RWPE1 (cell line): ENCODE results near the gene PPHLN1.
"Not testable (repeated sequence)": the region's sequence is repeated elsewhere in the genome, so short reads cannot be mapped to it uniquely, and the experiment has no call there.

Experiments used
- CTCF ChIA-PET: fragments of 350-600 bp; sonication (Branson Sonifier 250); formaldehyde crosslinking; extraction: SDS; loops from one replicate; lab custom pipeline; 2021; lab: Yijun Ruan, JAX
- POLR2A ChIA-PET: fragments of 400-600 bp; formaldehyde crosslinking; extraction: SDS; loops from one replicate; lab custom pipeline; 2020; ENCODE audit warnings: antibody characterized with exemption; ENCODE audit not compliant: low non-redundant PET; lab: Yijun Ruan, JAX
- DNase-seq: peaks from one replicate; pipeline ENCODE4 v3.0.0; 2012; ENCODE audit warnings: low spot score
- H3K27ac ChIP-seq: fragments of 450-650 bp; 2 replicates; pipeline ENCODE4 v1.5.1; 2017
- TF ChIP-seq, protein P1 (sequence below): fragments of 450-650 bp; conservative IDR thresholded peaks from 2 replicates; pipeline ENCODE4 v1.5.1; 2017; ENCODE audit warnings: low read depth, mild to moderate bottlenecking

The PPHLN1 gene

DNA sequence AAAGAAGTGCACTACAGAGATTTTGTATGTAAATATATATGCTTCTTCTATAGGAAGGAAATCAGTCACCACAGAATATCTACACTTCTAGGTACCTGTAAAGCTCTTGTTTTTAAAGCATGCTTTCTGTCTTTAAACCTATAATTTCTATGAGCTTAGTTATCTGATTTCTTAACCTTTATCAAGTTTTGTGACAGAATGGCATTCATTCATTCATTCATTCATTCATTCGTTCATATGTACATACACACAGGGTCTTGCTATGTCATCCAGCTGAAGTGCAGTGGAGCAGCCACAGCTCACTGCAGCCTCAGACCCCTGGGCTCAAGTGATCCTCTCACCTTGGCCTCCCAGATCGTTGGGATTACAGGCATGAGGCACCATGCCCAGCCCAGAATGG lies 16.1 kb downstream of the PPHLN1 start:
- TF ChIP-seq, protein P1, sequence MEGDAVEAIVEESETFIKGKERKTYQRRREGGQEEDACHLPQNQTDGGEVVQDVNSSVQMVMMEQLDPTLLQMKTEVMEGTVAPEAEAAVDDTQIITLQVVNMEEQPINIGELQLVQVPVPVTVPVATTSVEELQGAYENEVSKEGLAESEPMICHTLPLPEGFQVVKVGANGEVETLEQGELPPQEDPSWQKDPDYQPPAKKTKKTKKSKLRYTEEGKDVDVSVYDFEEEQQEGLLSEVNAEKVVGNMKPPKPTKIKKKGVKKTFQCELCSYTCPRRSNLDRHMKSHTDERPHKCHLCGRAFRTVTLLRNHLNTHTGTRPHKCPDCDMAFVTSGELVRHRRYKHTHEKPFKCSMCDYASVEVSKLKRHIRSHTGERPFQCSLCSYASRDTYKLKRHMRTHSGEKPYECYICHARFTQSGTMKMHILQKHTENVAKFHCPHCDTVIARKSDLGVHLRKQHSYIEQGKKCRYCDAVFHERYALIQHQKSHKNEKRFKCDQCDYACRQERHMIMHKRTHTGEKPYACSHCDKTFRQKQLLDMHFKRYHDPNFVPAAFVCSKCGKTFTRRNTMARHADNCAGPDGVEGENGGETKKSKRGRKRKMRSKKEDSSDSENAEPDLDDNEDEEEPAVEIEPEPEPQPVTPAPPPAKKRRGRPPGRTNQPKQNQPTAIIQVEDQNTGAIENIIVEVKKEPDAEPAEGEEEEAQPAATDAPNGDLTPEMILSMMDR: no peak
- DNase-seq: no peak
- H3K27ac ChIP-seq: no peak overlapping the region
- ChIA-PET CTCF (no interaction called here), POLR2A (no interaction called here)

DNA sequence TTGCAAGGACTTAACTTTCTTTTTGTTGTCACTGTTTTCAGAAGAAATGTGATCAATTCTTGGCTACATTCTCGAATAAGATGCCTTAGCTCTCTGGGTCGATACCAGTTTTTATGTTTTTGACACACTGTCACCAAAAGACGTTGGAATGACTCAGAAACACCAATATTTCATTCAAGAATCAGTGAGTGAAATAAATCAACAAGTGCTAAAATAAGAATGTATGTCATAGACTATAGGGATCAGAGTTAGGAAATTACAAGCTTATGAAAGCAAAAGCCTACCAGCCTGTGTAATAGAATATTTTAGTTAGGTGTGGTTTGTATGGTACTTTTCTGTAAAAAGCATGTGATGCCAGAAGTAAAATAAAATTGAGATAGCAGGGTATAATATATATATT lies 17.8 kb downstream of the PPHLN1 start:
- TF ChIP-seq, protein P1: no peak
- no peak for DNase-seq
- POLR2A ChIA-PET: no interaction called here
- CTCF ChIA-PET: interaction anchor here (1.1 to 1.3 kb wide), 2 partner anchors 12 to 29 kb away, joined by 3 read pairs; no protein-coding TSS in a partner anchor
- H3K27ac ChIP-seq: no peak overlapping the region

DNA sequence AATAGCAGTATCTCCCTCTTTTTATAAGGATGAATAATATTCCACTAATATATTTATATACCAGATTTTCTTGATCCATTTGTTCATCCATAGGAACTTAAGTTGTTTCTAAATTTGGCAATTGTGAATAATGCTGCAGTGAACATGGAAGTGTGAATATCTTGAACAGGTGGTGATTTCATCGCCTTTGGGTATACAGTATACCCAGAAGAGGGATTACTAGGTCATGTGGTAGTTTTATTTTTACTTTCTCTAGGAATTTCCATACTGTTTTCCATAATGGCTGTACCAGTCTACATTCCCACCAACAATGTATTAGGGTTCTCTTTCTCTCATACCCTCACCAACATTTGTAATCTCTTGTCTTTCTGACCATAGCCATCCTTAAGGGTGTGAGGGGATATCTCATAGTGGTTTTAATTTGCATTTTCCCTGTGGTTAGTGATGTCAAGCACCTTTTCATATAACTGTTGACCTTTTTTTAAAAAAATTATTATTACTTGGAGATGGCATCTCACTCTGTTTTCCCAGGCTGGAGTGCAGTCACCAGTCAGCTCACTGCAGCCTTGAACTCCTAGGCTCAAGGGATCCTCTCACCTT lies 20.5 kb downstream of the PPHLN1 start:
- no peak overlapping the region for H3K27ac ChIP-seq
- DNase-seq: no peak
- ChIA-PET CTCF (no interaction called here), POLR2A (no interaction called here)
- TF ChIP-seq, protein P1: no peak

DNA sequence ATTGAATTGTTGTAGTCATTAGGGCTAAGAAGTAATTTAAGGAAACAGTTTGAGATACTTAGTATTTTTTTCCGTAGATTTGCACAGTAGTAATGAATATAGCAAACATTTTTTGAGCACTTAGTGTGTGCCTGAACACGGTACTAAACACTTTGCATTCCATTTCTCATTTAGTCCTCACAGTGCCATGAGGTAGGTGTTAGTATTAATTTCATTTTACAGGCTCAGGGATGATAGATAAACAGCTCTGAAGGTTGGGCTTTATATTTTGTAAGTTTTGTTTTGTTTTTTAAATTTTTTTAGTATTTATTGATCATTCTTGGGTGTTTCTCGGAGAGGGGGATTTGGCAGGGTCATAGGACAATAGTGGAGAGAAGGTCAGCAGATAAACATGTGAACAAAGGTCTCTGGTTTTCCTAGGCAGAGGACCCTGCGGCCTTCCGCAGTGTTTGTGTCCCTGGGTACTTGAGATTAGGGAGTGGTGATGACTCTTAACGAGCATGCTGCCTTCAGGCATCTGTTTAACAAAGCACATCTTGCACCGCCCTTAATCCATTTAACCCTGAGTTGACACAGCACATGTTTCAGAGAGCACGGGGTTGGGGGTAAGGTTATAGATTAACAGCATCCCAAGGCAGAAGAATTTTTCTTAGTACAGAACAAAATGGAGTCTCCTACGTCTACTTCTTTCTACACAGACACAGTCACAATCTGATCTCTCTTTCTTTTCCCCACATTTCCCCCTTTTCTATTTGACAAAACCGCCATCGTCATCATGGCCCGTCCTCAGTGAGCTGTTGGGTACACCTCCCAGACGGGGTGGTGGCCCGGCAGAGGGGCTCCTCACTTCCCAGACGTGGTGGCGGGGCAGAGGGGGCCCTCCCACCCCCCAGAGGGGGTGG lies 23.4 kb downstream of the PPHLN1 start:
- POLR2A ChIA-PET, CTCF ChIA-PET, DNase-seq, H3K27ac ChIP-seq: not testable (repeated sequence)

DNA sequence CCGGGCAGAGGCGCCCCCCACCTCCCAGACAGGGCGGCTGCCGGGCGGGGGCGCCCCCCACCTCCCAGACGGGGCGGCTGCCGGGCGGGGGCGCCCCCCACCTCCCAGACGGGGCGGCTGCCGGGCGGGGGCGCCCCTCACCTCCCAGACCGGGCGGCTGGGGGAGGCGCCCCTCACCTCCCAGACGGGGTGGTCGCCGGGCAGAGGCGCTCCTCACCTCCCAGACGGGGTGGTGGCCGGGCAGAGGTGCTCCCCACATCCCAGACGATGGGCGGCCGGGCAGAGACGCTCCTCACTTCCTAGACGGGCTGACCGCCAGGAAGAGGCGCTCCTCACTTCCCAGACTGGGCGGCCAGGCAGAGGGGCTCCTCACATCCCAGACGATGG lies 24.0 kb downstream of the PPHLN1 start:
- POLR2A ChIA-PET, DNase-seq, CTCF ChIA-PET, H3K27ac ChIP-seq: not testable (repeated sequence)

DNA sequence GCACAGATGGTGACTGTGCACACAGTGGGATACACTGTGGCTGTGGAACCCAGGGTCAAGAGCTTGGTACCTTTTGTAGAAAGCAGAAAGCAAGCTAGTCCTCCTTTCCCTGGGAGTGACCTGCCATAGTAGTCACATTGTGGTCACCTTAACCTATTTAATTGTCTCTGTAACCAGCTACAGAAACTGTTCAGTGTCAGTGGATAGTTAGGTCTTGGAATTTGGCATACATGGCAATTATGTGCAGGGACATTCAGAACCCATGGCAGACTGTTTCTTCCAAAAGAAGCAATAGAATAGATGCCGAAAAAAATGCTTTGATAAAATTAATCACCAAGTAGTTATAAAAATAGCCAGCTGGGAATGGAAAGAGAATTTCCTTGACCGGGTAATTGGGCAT lies 30.4 kb downstream of the PPHLN1 start:
- CTCF ChIA-PET: interaction anchor here (0.7 kb wide), 1 partner anchor 760 kb away, joined by 3 read pairs; no protein-coding TSS in a partner anchor
- no peak for DNase-seq
- no peak overlapping the region for H3K27ac ChIP-seq
- TF ChIP-seq, protein P1: no peak
- POLR2A ChIA-PET: no interaction called here

DNA sequence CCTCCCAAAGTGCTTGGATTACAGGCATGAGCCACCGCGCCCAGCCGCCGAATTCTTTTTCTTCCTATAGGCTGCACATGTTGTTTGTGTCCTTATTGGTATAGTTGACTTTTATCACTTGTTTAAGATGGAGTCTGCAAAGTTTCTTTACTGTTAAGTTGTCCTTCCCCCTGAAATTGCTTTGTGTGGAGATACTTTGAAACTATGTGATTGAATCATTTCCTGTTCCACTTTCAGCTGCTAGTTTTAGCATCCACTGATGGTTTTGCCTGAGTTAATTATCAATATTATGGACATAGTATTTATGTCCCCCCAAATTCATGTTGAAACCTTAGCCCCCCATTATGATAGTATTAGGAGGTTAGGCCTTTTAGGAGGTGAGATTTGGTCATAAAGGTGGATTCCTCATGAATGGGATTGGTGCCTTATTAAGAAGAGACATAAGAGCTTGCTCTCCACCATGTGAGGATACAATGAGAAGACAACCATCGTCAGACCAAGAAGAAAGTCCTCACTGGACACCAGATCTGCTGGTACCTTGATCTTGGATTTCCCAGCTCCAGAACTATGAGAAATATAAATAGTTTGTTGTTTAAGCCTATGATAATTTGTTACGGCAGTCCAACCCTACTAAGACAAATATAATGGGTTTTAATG lies 34.9 kb downstream of the PPHLN1 start:
- no peak for DNase-seq
- TF ChIP-seq, protein P1: no peak
- H3K27ac ChIP-seq: no peak overlapping the region
- POLR2A ChIA-PET: no interaction called here
- CTCF ChIA-PET: no interaction called here
